GM12878 (cell line): ENCODE measurements around the gene ARID3B. TPM values are rescaled to one million over a fixed set of nuclear protein-coding genes. Genes with fewer than 3 reads are reported as not detected.

ENCODE experiments used
- CREB1 ChIP-seq: IDR thresholded peaks from 2 replicates; pipeline ENCODE4 v1.6.1; 2012; ENCODE audit warnings: low read depth, mild to moderate bottlenecking, inconsistent platforms
- CUX1 ChIP-seq: IDR thresholded peaks from 2 replicates; pipeline ENCODE4 v1.6.1; 2012; ENCODE audit warnings: improper control_type of control experiment, low read depth, low read length; ENCODE audit not compliant: insufficient replicate concordance
- HCFC1 ChIP-seq: fragments of 150-350 bp; IDR thresholded peaks from 2 replicates; pipeline ENCODE4 v1.6.1; 2014; ENCODE audit warnings: low read length
- KLF5 ChIP-seq: fragments of 450-650 bp; IDR thresholded peaks from 2 replicates; pipeline ENCODE4 v1.6.1; 2014; ENCODE audit warnings: mild to moderate bottlenecking; ENCODE audit not compliant: partially characterized antibody
- MLLT1 ChIP-seq: fragments of 450-650 bp; IDR thresholded peaks from 2 replicates; pipeline ENCODE4 v1.6.1; 2016; ENCODE audit warnings: mild to moderate bottlenecking
- NBN ChIP-seq: fragments of 450-650 bp; IDR thresholded peaks from 2 replicates; pipeline ENCODE4 v1.6.1; 2016
- PML ChIP-seq: IDR thresholded peaks from 2 replicates; pipeline ENCODE4 v1.6.1; 2012; ENCODE audit warnings: low read length, inconsistent platforms
- RAD21 ChIP-seq: IDR thresholded peaks from 2 replicates; pipeline ENCODE4 v1.6.1; 2011; ENCODE audit warnings: mild to moderate bottlenecking, low read depth, low read length, moderate library complexity; ENCODE audit not compliant: insufficient read depth
- RFX5 ChIP-seq: IDR thresholded peaks from 2 replicates; pipeline ENCODE4 v1.6.1; 2011; ENCODE audit warnings: low read depth, low read length, improper control_type of control experiment
- SMARCA5 ChIP-seq: fragments of 450-650 bp; IDR thresholded peaks from 2 replicates; pipeline ENCODE4 v1.6.1; 2017; ENCODE audit warnings: mild to moderate bottlenecking
- SMC3 ChIP-seq: IDR thresholded peaks from 2 replicates; pipeline ENCODE4 v1.6.1; 2011; ENCODE audit warnings: low read length, improper control_type of control experiment, borderline replicate concordance
- SRF ChIP-seq, 2 experiments: IDR thresholded peaks; 2 replicates each; pipeline ENCODE4 v1.6.1; 2011; ENCODE audit warnings: low read depth in 2 of 2, low read length in 2 of 2, mild to moderate bottlenecking in 1 of 2, moderate library complexity in 1 of 2
- USF2 ChIP-seq: IDR thresholded peaks from 2 replicates; pipeline ENCODE4 v1.6.1; 2011; ENCODE audit warnings: low read depth, low read length, improper control_type of control experiment, borderline replicate concordance
- ZBTB33 ChIP-seq: fragments of 450-650 bp; IDR thresholded peaks from 2 replicates; pipeline ENCODE4 v1.6.1; 2017; ENCODE audit warnings: mild to moderate bottlenecking
- ZNF687 ChIP-seq: fragments of 450-650 bp; IDR thresholded peaks from 2 replicates; pipeline ENCODE4 v1.6.1; 2017; ENCODE audit warnings: mild to moderate bottlenecking, moderate library complexity
- ZSCAN29 ChIP-seq: fragments of 450-650 bp; IDR thresholded peaks from 2 replicates; pipeline ENCODE4 v1.6.1; 2017; ENCODE audit warnings: mild to moderate bottlenecking, moderate library complexity
- polyA plus RNA-seq, 11 experiments: library from polyadenylated mRNA; depleted of rRNA in 4 of 11; unstranded in 6 of 11; stranded (reverse) in 5 of 11; fragments of >200 nt; fragmentation: Nextera tagmentation in 4 of 11; fragmentation: Illumina TruSeq in 1 of 11; extraction: Ambion mirVana in 4 of 11; extraction: Trizol in 1 of 11; gene quantifications; 1 replicate in 1 of 11; 2 replicates in 10 of 11; pipeline versions ENCODE4 v1.2.1 to v1.2.3, GENCODE V29; 2011 to 2016; ENCODE audit warnings: inconsistent platforms in 2 of 11, missing spikeins in 2 of 11, low read depth in 1 of 11
- total RNA-seq, 4 experiments: library from RNA; depleted of rRNA in 3 of 4; stranded (reverse); fragments of >200 nt in 3 of 4; fragmentation: Illumina TruSeq in 1 of 4; extraction: Trizol in 1 of 4; gene quantifications; 2 replicates each; pipeline versions ENCODE4 v1.2.1 to v1.2.3, GENCODE V29; 2013 to 2021

Gene ARID3B
- total and polyA plus RNA-seq, 10 of the 15 experiments (the other 5 are each of a cell fraction or from before 2014, with no cell fraction given) = 1.1 to 33.4 (median 24.0) TPM

GRCh38 chr15:74543583-74543982 lies 2.6 kb downstream of the ARID3B start (continued):
- TF ChIP-seq ZNF687 = no peak
- TF ChIP-seq SMC3 = peak; percentile 30; the same call in 1 of the 2 replicates
- TF ChIP-seq ZBTB33 = no peak
- TF ChIP-seq RAD21 = peak; percentile 33
- no peak for TF ChIP-seq SMARCA5
- TF ChIP-seq CUX1 = no peak
- TF ChIP-seq CREB1 = no peak
- no peak for TF ChIP-seq USF2
- TF ChIP-seq HCFC1 = no peak
- no peak for TF ChIP-seq SRF (IDR thresholded peaks at IDR 0.05; ENCODE audit: low read depth in 2 of 2, low read length in 2 of 2)
- TF ChIP-seq ZSCAN29 = no peak
- TF ChIP-seq KLF5 = no peak
- no peak for TF ChIP-seq NBN
- TF ChIP-seq PML = no peak
- no peak for TF ChIP-seq RFX5
- 0 out of 2 replicates have a peak, but pooled peaks have one; percentile 47 for TF ChIP-seq MLLT1
